Neutrophil (primary cell): ENCODE results near the gene CERS6.

Experiments used
- H3K27ac ChIP-seq: fragments of 200-600 bp; sonication (generic); 2 replicates; pipeline ENCODE4 v1.5.1; 2016; ENCODE audit warnings: mild to moderate bottlenecking, moderate library complexity
- H3K27me3 ChIP-seq: fragments of 200-600 bp; sonication (generic); 2 replicates; pipeline ENCODE4 v1.6.0; 2016; ENCODE audit warnings: mild to moderate bottlenecking
- H3K36me3 ChIP-seq: fragments of 200-600 bp; sonication (generic); 2 replicates; pipeline ENCODE4 v1.5.1; 2017
- H3K4me1 ChIP-seq, 2 experiments: fragments of 200-600 bp in 1 of 2; sonication (generic) in 1 of 2; 1 replicate in 1 of 2; 2 replicates in 1 of 2; pipeline versions ENCODE4 v1.5.1 to v1.6.1; 2013 to 2016; ENCODE audit warnings: low read depth in 1 of 2, low read length in 1 of 2, mild to moderate bottlenecking in 1 of 2, moderate library complexity in 1 of 2; ENCODE audit not compliant: control insufficient read depth in 1 of 2, insufficient read depth in 1 of 2
- H3K4me3 ChIP-seq, 2 experiments: fragments of 200-600 bp in 1 of 2; sonication (generic) in 1 of 2; 1 replicate in 1 of 2; 2 replicates in 1 of 2; pipeline ENCODE4 v1.5.1; 2013 to 2016; ENCODE audit warnings: low read depth in 1 of 2, low read length in 1 of 2, mild to moderate bottlenecking in 1 of 2, moderate library complexity in 1 of 2
- H3K9me3 ChIP-seq: fragments of 200-600 bp; sonication (generic); 2 replicates; pipeline ENCODE4 v1.5.1; 2016
- CTCF ChIP-seq: fragments of 200-600 bp; sonication (generic); IDR thresholded peaks from 2 replicates; pipeline ENCODE4 v1.5.1; 2016; ENCODE audit warnings: antibody characterized with exemption

CERS6 gene

GRCh38 chr2:168742258-168742932 is 286.3 kb downstream of the CERS6 start:
- no peaks in the 10 kb centered on the region for H3K9me3 ChIP-seq
- no peaks in the 10 kb centered on the region for H3K4me1 ChIP-seq
- H3K27ac ChIP-seq, result no peak overlapping the region
- H3K36me3 ChIP-seq, result no peaks in the 10 kb centered on the region
- no peaks in the 10 kb centered on the region for H3K27me3 ChIP-seq
- no peak overlapping the region for H3K4me3 ChIP-seq
- TF ChIP-seq CTCF, result no peak

GRCh38 chr2:168744844-168745243 is 288.8 kb downstream of the CERS6 start:
- Histone ChIP-seq H3K27me3 (no peaks in the 10 kb centered on the region), H3K4me3 (no peak overlapping the region), H3K9me3 (no peaks in the 10 kb centered on the region), H3K36me3 (no peaks in the 10 kb centered on the region), H3K4me1 (no peaks in the 10 kb centered on the region), H3K27ac (no peak overlapping the region)
- TF ChIP-seq CTCF, result no peak

- H3K4me1 ChIP-seq, result no peaks in the 10 kb centered on the region
- no peaks in the 10 kb centered on the region for H3K36me3 ChIP-seq
- no peak for TF ChIP-seq CTCF
- no peaks in the 10 kb centered on the region for H3K9me3 ChIP-seq
- no peak overlapping the region for H3K4me3 ChIP-seq
- no peak overlapping the region for H3K27ac ChIP-seq
- H3K27me3 ChIP-seq, result no peaks in the 10 kb centered on the region
Observed at GRCh38 chr2:168748461-168748860, 292.4 kb downstream of the CERS6 start.

GRCh38 chr2:168749297-168749696 is 293.2 kb downstream of the CERS6 start:
- Histone ChIP-seq H3K27me3 (no peaks in the 10 kb centered on the region), H3K9me3 (no peaks in the 10 kb centered on the region), H3K36me3 (peaks cover 8% of the 10 kb centered on the region), H3K4me1 (no peaks in the 10 kb centered on the region), H3K4me3 (no peak overlapping the region), H3K27ac (no peak overlapping the region)
- TF ChIP-seq CTCF, result no peak

- H3K4me3 ChIP-seq, result no peak overlapping the region
- no peak for TF ChIP-seq CTCF
- no peak overlapping the region for H3K27ac ChIP-seq
- no peaks in the 10 kb centered on the region for H3K9me3 ChIP-seq
- peaks cover 14% of the 10 kb centered on the region for H3K36me3 ChIP-seq
- H3K4me1 ChIP-seq, result peaks cover 0 to under 1% of the 10 kb centered on the region in 2 experiments
- H3K27me3 ChIP-seq, result no peaks in the 10 kb centered on the region
Observed at GRCh38 chr2:168751104-168751740, 295.1 kb downstream of the CERS6 start.
